BJ (cell line): ENCODE data around the gene ANKH. TPM values are rescaled to one million over a fixed set of nuclear protein-coding genes. Genes with fewer than 3 reads are reported as not detected.
"Not testable (repeated sequence)": the region's sequence is repeated elsewhere in the genome, so short reads cannot be mapped to it uniquely, and the experiment has no call there.

Experiments used
- CTCF ChIA-PET: fragments of 350-600 bp; formaldehyde crosslinking; extraction: SDS; loops from one replicate; lab custom pipeline; 2021; ENCODE audit warnings: antibody characterized with exemption, inconsistent platforms; lab: Yijun Ruan, JAX
- POLR2A ChIA-PET: fragments of 300-600 bp; sonication (Branson Sonifier 250); formaldehyde crosslinking; extraction: SDS; loops from one replicate; lab custom pipeline; 2021; ENCODE audit warnings: antibody characterized with exemption; lab: Charles Lee
- DNase-seq: peaks from one replicate; pipeline ENCODE4 v3.0.0-alpha.2; 2011; ENCODE audit warnings: low read depth
- H3K27me3 ChIP-seq: 2 replicates; pipeline ENCODE4 v1.6.0; 2011; ENCODE audit warnings: low read length; ENCODE audit not compliant: control insufficient read depth, insufficient read depth
- H3K36me3 ChIP-seq: 2 replicates; pipeline ENCODE4 v1.5.1; 2011; ENCODE audit warnings: low read length; ENCODE audit not compliant: control insufficient read depth, insufficient read depth
- H3K4me3 ChIP-seq: 2 replicates; pipeline ENCODE4 v1.5.1; 2011; ENCODE audit warnings: low read depth, mild to moderate bottlenecking, control low read depth, low read length
- polyA plus RNA-seq: library from polyadenylated mRNA; depleted of rRNA; stranded (reverse); fragments of >200 nt; gene quantifications from 2 replicates; pipeline ENCODE4 v1.2.3, GENCODE V29; 2011
- TF ChIP-seq, protein P1 (sequence below): IDR thresholded peaks from 2 replicates; pipeline ENCODE4 v1.5.1; 2011; ENCODE audit warnings: low read depth, mild to moderate bottlenecking, control low read depth, inconsistent platforms, low read length, moderate library complexity; ENCODE audit not compliant: insufficient read depth

ANKH gene
- polyA plus RNA-seq, 1 experiment: 65.3 TPM

DNA sequence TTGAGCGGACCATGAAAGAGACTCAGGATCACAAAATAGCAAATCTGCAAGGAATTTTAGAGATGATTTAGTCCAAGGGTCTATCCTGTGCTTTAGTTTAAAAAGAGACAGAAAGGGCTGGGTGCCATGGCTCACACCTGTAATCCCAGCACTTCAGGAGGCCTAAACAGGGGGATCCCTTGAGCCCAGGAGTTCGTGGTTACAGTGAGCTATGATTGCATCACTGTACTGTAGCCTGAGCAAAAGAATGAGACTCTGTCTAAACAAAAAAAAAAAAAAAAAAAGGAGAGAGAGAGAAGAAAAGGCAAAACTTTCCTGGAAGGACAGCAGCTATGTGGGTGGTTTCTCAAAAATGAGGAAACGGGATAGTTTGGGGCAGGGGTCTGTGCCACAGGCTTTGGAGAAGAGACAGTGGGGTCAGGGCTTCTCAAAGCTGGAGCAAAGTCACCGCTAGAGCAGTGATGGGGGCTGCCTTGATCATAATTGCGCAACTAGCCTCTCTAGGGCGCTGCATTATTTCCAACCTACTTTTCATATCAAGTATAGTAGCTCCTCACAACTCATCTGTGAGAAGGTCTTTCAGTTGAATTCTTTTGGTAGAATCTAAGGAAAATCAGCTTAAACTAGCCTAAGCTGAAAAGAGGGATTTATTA, 8.5 kb upstream of the ANKH start:
- TF ChIP-seq, protein P1, sequence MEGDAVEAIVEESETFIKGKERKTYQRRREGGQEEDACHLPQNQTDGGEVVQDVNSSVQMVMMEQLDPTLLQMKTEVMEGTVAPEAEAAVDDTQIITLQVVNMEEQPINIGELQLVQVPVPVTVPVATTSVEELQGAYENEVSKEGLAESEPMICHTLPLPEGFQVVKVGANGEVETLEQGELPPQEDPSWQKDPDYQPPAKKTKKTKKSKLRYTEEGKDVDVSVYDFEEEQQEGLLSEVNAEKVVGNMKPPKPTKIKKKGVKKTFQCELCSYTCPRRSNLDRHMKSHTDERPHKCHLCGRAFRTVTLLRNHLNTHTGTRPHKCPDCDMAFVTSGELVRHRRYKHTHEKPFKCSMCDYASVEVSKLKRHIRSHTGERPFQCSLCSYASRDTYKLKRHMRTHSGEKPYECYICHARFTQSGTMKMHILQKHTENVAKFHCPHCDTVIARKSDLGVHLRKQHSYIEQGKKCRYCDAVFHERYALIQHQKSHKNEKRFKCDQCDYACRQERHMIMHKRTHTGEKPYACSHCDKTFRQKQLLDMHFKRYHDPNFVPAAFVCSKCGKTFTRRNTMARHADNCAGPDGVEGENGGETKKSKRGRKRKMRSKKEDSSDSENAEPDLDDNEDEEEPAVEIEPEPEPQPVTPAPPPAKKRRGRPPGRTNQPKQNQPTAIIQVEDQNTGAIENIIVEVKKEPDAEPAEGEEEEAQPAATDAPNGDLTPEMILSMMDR: no peak
- Histone ChIP-seq H3K4me3 (no peak overlapping the region), H3K27me3 (peaks cover 2% of the 10 kb centered on the region; the same call in 1 of the 2 replicates), H3K36me3 (no peaks in the 10 kb centered on the region)
- CTCF ChIA-PET: interaction anchor here (0.7 to 2.2 kb wide), 6 partner anchors 9 to 194 kb away, joined by 3 to 5 read pairs (median 3); partner anchors contain the start of gene ANKH
- POLR2A ChIA-PET: no interaction called here
- DNase-seq: no peak

DNA sequence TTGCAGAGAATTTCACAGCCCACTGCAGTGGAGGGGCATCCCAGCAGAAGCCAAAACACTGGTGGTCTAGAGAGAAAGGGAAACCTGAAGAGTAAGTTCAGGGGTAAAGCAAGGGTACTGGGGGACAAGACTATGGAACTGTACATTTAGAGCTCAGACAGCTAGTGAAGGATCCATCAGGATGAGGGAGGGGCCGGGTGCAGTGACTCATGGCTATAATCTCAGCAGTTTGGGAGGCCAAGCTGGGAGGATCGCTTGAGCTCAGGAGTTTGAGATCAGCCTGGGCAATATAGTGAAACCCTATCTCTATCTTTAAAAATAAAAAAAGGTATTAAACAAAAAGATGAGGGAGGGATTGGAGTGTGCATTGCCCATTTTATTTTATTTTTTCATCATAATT, 7.8 kb upstream of the ANKH start:
- no peak overlapping the region for H3K4me3 ChIP-seq
- H3K36me3 ChIP-seq: no peaks in the 10 kb centered on the region
- DNase-seq: no peak
- ChIA-PET POLR2A (no interaction called here), CTCF (interaction anchor here (2.2 kb wide), 1 partner anchor 152 kb away, joined by 5 read pairs; no protein-coding TSS in a partner anchor)
- 0 out of 2 replicates have a peak, but pooled peaks cover 2% of the 10 kb centered on the region for H3K27me3 ChIP-seq
- TF ChIP-seq, protein P1: no peak

DNA sequence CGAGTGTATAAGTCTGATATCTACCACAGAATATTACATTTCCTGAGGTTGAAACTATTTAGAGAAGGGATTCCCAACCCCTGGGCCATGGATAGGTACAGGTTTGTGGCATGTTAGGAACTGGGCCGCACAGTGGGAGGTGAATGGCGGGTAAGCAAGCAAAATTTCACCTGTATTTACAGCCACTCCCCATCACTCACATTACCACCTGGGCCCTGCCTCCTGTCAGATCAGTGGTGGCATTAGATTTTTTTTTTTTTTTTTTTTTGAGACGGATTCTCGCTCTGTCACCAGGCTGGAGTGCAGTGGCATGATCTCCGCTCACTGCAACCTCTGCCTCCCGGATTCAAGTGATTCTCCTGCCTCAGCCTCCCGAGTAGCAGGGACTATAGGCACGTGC, 6.6 kb upstream of the ANKH start:
- DNase-seq, POLR2A ChIA-PET, H3K36me3 ChIP-seq, H3K27me3 ChIP-seq, H3K4me3 ChIP-seq: not testable (repeated sequence)
- CTCF ChIA-PET: interaction anchor here (0.7 kb wide), 1 partner anchor 9 kb away, joined by 4 read pairs; no protein-coding TSS in a partner anchor

DNA sequence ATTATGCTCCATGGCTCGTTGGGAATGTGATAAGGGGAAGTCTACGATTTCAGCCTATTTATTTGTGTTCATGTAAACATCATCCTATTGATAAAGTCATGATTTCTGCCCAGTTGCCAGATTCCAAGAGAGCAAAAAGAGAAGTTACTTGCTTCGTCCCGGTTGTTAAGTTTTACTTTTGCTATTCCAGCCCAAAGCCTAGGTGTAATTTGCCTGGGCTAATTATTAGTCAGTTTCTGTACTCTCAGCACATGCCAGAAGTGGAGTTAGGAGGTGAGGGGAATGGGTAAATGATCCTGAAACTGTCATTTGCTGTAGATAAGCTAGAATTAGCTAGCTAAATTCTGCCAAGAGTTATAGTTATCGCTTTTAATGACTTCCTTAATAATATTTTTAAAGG, 4.5 kb upstream of the ANKH start:
- DNase-seq: no peak
- ChIA-PET POLR2A (no interaction called here), CTCF (no interaction called here)
- TF ChIP-seq, protein P1: no peak
- Histone ChIP-seq H3K4me3 (no peak overlapping the region), H3K36me3 (no peaks in the 10 kb centered on the region), H3K27me3 (no peaks in the 10 kb centered on the region)

DNA sequence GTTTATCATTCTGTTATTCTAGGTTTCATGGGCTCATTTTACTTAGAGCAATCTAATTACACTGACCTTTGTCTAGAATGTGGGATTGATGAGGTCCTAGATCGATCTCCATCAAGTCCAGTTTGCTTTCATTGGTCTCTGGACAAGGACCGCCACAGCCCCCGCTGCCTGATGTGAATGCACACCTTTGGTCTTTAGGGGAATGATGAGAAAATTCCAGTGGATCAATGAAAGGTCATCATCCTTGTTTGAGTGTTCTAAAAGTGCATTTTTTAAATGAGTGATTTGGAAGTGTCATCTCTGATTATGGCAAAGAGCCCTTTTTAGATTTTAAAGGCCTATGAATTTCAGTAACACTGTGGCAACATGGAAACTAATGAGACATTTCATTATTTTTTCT, 2.2 kb upstream of the ANKH start:
- ChIA-PET POLR2A (no interaction called here), CTCF (interaction anchor here (0.9 to 1.9 kb wide), 3 partner anchors 25 to 141 kb away, joined by 3 to 7 read pairs (median 6); no protein-coding TSS in a partner anchor)
- no peaks in the 10 kb centered on the region for H3K36me3 ChIP-seq
- H3K27me3 ChIP-seq: no peaks in the 10 kb centered on the region
- H3K4me3 ChIP-seq: no peak overlapping the region
- no peak for DNase-seq
- TF ChIP-seq, protein P1: no peak
